Ishikawa (cell line): Measurements from ENCODE around the gene PMEL.

Experiments used
- CEBPB ChIP-seq: IDR thresholded peaks from 2 replicates; pipeline ENCODE4 v1.6.1; 2012
- CREB1 ChIP-seq: IDR thresholded peaks from 2 replicates; pipeline ENCODE4 v1.6.1; 2012; ENCODE audit warnings: low read depth
- EGR1 ChIP-seq: IDR thresholded peaks from 2 replicates; pipeline ENCODE4 v1.6.1; 2012
- EP300 ChIP-seq: IDR thresholded peaks from 2 replicates; pipeline ENCODE4 v1.6.1; 2012; ENCODE audit warnings: borderline replicate concordance
- FOXM1 ChIP-seq: IDR thresholded peaks from 2 replicates; pipeline ENCODE4 v1.6.1; 2012; ENCODE audit warnings: low read depth, borderline replicate concordance
- NFIC ChIP-seq: IDR thresholded peaks from 2 replicates; pipeline ENCODE4 v1.6.1; 2012
- RAD21 ChIP-seq: IDR thresholded peaks from 2 replicates; pipeline ENCODE4 v1.6.1; 2012; ENCODE audit warnings: low read depth
- TAF1 ChIP-seq: IDR thresholded peaks from 2 replicates; pipeline ENCODE4 v1.6.1; 2012; ENCODE audit warnings: low read depth, mild to moderate bottlenecking
- TCF12 ChIP-seq: IDR thresholded peaks from 2 replicates; pipeline ENCODE4 v1.6.1; 2012; ENCODE audit warnings: low read depth
- TEAD4 ChIP-seq: IDR thresholded peaks from 2 replicates; pipeline ENCODE4 v1.6.1; 2012
- YY1 ChIP-seq: IDR thresholded peaks from 2 replicates; pipeline ENCODE4 v1.6.1; 2012; ENCODE audit warnings: low read depth
- ZBTB7A ChIP-seq: IDR thresholded peaks from 2 replicates; pipeline ENCODE4 v1.6.1; 2012; ENCODE audit warnings: low read depth
- TF ChIP-seq, protein P1 (sequence below): IDR thresholded peaks from 2 replicates; pipeline ENCODE4 v1.6.1; 2012
- TF ChIP-seq, protein P2 (sequence below): IDR thresholded peaks from 2 replicates; pipeline ENCODE4 v1.6.1; 2012; ENCODE audit warnings: low read depth, mild to moderate bottlenecking
- TF ChIP-seq, protein P3 (sequence below): IDR thresholded peaks from 2 replicates; pipeline ENCODE4 v1.6.1; 2012

The PMEL gene

DNA sequence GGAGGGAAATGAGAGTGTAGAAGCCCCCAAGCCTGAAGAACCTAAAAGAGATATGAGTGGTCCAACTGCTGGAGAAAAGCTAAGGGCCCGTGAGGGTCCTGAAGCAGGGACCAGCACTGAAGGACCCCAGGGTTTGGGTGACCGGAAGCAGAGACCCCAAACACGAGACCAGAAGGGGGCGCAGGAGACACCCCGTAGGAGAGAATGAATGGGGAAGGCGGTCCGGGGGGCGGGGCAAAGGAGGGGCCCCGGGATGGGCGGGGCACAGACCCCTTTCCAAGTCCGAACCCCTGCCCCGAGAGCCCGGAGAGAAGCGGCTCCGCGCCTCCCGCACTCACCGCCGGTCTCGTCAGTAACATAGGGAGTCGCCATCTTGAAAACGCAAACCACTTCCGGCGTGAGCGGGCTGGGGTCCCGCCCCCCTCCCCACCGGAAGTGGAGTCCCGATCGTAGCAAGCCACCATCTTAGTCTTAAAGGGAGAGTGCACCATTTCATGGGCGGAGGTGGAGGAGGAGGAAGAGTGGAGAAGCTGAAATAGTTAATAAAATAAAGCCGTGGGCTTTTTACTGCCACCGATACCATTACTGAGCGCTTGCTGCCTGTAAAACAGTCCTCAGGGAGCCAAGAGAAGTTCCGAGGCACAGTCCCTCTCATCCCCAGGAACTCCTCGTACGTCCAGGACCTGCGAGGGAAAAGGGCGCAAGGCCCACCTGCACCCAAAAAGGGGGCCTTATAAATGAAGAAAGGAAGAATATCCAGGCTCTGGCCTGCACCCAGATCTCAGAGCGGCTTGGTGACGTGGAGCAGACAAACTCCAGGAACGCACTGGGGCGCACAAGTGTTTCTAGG, 38.9 kb downstream of the PMEL start:
- TF ChIP-seq, protein P1, sequence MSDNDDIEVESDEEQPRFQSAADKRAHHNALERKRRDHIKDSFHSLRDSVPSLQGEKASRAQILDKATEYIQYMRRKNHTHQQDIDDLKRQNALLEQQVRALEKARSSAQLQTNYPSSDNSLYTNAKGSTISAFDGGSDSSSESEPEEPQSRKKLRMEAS, result peak; percentile 73
- TF ChIP-seq FOXM1 (no peak), ZBTB7A (peak; percentile 100), CREB1 (no peak), TAF1 (peak; percentile 84; the same call in 1 of the 2 replicates), EGR1 (peak; percentile 39; the same call in 1 of the 2 replicates), YY1 (peak; percentile 97), RAD21 (peak; percentile 26; the same call in 1 of the 2 replicates)
- TF ChIP-seq, protein P2, sequence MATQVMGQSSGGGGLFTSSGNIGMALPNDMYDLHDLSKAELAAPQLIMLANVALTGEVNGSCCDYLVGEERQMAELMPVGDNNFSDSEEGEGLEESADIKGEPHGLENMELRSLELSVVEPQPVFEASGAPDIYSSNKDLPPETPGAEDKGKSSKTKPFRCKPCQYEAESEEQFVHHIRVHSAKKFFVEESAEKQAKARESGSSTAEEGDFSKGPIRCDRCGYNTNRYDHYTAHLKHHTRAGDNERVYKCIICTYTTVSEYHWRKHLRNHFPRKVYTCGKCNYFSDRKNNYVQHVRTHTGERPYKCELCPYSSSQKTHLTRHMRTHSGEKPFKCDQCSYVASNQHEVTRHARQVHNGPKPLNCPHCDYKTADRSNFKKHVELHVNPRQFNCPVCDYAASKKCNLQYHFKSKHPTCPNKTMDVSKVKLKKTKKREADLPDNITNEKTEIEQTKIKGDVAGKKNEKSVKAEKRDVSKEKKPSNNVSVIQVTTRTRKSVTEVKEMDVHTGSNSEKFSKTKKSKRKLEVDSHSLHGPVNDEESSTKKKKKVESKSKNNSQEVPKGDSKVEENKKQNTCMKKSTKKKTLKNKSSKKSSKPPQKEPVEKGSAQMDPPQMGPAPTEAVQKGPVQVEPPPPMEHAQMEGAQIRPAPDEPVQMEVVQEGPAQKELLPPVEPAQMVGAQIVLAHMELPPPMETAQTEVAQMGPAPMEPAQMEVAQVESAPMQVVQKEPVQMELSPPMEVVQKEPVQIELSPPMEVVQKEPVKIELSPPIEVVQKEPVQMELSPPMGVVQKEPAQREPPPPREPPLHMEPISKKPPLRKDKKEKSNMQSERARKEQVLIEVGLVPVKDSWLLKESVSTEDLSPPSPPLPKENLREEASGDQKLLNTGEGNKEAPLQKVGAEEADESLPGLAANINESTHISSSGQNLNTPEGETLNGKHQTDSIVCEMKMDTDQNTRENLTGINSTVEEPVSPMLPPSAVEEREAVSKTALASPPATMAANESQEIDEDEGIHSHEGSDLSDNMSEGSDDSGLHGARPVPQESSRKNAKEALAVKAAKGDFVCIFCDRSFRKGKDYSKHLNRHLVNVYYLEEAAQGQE, result no peak

DNA sequence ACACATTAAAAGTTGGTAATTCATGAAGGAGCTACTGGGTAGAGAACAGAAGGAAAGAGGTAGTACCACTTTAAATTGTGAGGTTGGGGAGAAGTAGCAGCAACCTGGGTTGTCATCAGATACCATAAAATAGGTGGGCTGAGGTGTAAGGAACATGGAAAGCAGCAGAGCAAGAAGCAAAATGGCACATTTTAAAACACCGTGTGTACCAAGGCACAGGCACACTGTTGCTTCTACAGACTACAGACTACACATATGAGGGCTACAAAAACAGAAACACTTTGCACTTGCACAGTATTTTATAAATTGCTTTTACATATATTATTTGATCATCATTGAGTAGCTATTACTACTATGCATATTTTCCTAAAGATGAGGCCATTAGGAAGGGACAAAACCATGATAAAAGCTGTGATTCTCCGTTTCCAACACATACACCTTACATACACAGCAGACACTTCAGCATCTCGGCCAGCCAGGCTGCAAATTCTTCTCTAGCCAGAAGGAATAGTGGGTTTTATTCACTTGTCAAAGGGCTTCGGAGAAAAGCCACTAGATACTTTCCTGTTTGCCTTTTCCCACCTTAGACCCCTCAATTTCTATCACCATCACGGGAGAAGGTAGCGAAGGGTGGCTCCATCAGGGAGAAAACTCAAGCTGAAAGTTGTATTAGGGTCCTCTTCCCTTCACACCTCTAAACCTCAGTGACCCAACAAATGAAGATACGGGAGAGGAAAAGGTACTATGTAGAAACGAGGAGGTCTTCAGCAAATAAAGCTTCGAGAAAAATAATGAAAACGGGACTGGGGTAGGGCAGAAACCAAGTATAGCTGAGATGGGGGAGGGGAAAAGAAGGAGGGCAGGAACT, 39.7 kb downstream of the PMEL start:
- TF ChIP-seq CEBPB (no peak), TEAD4 (no peak), EP300 (no peak), TAF1 (no peak), TCF12 (no peak), NFIC (no peak), EGR1 (no peak), ZBTB7A (no peak), YY1 (no peak), FOXM1 (no peak), CREB1 (no peak), RAD21 (no peak)
- TF ChIP-seq, protein P3, sequence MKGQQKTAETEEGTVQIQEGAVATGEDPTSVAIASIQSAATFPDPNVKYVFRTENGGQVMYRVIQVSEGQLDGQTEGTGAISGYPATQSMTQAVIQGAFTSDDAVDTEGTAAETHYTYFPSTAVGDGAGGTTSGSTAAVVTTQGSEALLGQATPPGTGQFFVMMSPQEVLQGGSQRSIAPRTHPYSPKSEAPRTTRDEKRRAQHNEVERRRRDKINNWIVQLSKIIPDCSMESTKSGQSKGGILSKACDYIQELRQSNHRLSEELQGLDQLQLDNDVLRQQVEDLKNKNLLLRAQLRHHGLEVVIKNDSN, result no peak
- TF ChIP-seq, protein P2, result no peak
- TF ChIP-seq, protein P1, result no peak

DNA sequence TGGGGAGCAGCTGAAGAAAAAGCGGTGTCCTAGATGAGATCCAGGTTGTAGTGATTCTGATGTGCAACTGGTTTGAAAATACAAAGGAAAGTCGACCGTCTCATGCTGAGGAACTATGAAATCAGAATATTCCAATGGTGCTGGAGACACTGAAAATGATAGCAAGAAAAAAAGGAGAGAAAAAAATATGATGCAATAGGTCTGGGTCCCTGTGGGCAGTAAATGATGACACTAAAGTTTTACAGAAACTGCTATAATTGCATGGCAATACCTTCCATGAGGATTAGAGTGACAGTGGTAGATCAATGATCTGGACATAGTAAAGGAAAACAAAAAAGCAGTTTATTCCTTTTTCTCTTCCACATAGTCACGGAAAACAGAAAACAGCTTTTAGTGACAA, 40.5 kb downstream of the PMEL start:
- TF ChIP-seq CEBPB (peak; percentile 21; the same call in 1 of the 2 replicates), EGR1 (no peak)

DNA sequence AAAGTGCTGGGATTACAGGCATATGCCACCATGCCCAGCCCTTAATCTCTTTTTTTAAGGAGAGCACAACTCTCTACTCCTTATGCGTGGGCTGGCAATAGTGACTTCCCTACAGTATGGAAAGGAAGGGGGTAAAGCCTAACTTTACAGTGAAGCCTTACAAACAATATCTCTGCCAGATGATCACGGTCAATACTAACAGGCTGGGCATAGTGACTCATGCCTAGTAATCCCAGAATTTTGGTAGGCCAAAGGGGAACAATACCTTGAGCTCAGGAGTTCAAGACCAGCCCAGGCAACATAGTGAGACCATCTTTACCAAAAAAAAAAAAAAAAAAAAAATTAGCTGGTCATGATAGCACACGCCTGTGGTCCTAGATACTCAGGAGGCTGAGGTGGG, 43.7 kb downstream of the PMEL start:
- TF ChIP-seq NFIC (no peak), CEBPB (no peak), ZBTB7A (no peak), RAD21 (no peak), EGR1 (no peak), CREB1 (no peak), YY1 (no peak), TCF12 (no peak), TEAD4 (no peak), TAF1 (no peak), EP300 (no peak), FOXM1 (no peak)
- TF ChIP-seq, protein P1, result no peak
- TF ChIP-seq, protein P2, result no peak
- TF ChIP-seq, protein P3, result no peak
